Smooth muscle cell (in vitro differentiated cells): ENCODE results near the gene QRSL1. TPM values are rescaled to one million over a fixed set of nuclear protein-coding genes. Genes with fewer than 3 reads are reported as not detected.

Experiments used
- DNase-seq: peaks from one replicate; lab custom pipeline; 2025; ENCODE audit not compliant: unreplicated experiment; lab: John Stamatoyannopoulos, UW
- H2AFZ ChIP-seq: fragments of 200-600 bp; sonication (generic); 2 replicates; pipeline ENCODE4 v1.6.0; 2016; ENCODE audit warnings: antibody characterized with exemption, low read depth, mild to moderate bottlenecking
- H3F3A ChIP-seq: fragments of 200-600 bp; sonication (generic); 2 replicates; pipeline ENCODE4 v1.6.0; 2017; ENCODE audit warnings: antibody characterized with exemption, low read depth
- H3K27ac ChIP-seq: fragments of 200-600 bp; sonication (generic); 2 replicates; pipeline ENCODE4 v1.5.1; 2016; ENCODE audit warnings: low read depth, mild to moderate bottlenecking
- H3K27me3 ChIP-seq: fragments of 200-600 bp; sonication (generic); 2 replicates; pipeline ENCODE4 v1.6.1; 2016; ENCODE audit warnings: low read depth, mild to moderate bottlenecking
- H3K36me3 ChIP-seq: fragments of 200-600 bp; sonication (generic); 2 replicates; pipeline ENCODE4 v1.5.1; 2016; ENCODE audit warnings: low read depth
- H3K4me1 ChIP-seq: fragments of 200-600 bp; sonication (generic); 2 replicates; pipeline ENCODE4 v1.5.1; 2016; ENCODE audit warnings: low read depth
- H3K4me2 ChIP-seq: fragments of 200-600 bp; sonication (generic); 2 replicates; pipeline ENCODE4 v1.6.0; 2016; ENCODE audit warnings: mild to moderate bottlenecking
- H3K4me3 ChIP-seq: fragments of 200-600 bp; sonication (generic); 2 replicates; pipeline ENCODE4 v1.5.1; 2016; ENCODE audit warnings: mild to moderate bottlenecking
- H3K79me2 ChIP-seq: fragments of 200-600 bp; sonication (generic); 2 replicates; pipeline ENCODE4 v1.6.0; 2016; ENCODE audit warnings: low read depth, mild to moderate bottlenecking
- H3K9ac ChIP-seq: fragments of 200-600 bp; sonication (generic); 2 replicates; pipeline ENCODE4 v1.6.0; 2016; ENCODE audit warnings: low read depth
- H3K9me3 ChIP-seq: fragments of 200-600 bp; sonication (generic); replicated peaks from 2 replicates; pipeline ENCODE4 v1.5.1; 2016; ENCODE audit warnings: low read depth
- H4K20me1 ChIP-seq: fragments of 200-600 bp; sonication (generic); 2 replicates; pipeline ENCODE4 v1.6.0; 2016; ENCODE audit warnings: low read depth
- CTCF ChIP-seq: fragments of 200-600 bp; sonication (generic); IDR thresholded peaks from 2 replicates; pipeline ENCODE4 v1.5.1; 2017; ENCODE audit warnings: borderline replicate concordance, mild to moderate bottlenecking, antibody characterized with exemption; ENCODE audit not compliant: insufficient read depth, poor library complexity, severe bottlenecking
- WGBS: methylation state at CpG from one replicate; pipeline ENCODE4 v1.1.7; 2016; ENCODE audit warnings: low lambda C conversion rate; 5-methylcytosine and 5-hydroxymethylcytosine counted together
- polyA plus RNA-seq: library from polyadenylated mRNA; unstranded; fragments of >200 nt; fragmentation: Nextera tagmentation; extraction: Ambion mirVana; gene quantifications from 2 replicates; pipeline ENCODE4 v1.2.1, GENCODE V29; 2016
- total RNA-seq: library from RNA; depleted of rRNA; stranded (reverse); fragments of >200 nt; gene quantifications from 2 replicates; pipeline ENCODE4 v1.2.3, GENCODE V29; 2014

Gene QRSL1
- total and polyA plus RNA-seq, 2 experiments from 2014 or later, result 8.9 to 10.4 TPM

GRCh38 chr6:106702451-106703110, 73.2 kb downstream of the QRSL1 start:
- Histone ChIP-seq H3K36me3 (no peaks in the 10 kb centered on the region), H3K4me2 (no peak overlapping the region), H3K27me3 (no peaks in the 10 kb centered on the region), H3K27ac (no peak overlapping the region), H3K4me1 (no peaks in the 10 kb centered on the region), H3K79me2 (no peaks in the 10 kb centered on the region), H3K4me3 (no peak overlapping the region), H2AFZ (no peak overlapping the region), H3F3A (no peaks in the 10 kb centered on the region), H3K9me3 (no peaks in the 10 kb centered on the region), H3K9ac (no peak overlapping the region), H4K20me1 (no peaks in the 10 kb centered on the region)
- no peak for DNase-seq
- TF ChIP-seq CTCF, result no peak
- 88% methylated on average over 10 of the region's 10 CpGs for WGBS

GRCh38 chr6:106704327-106704726, 74.9 kb downstream of the QRSL1 start:
- WGBS, result 88% methylated on average over 4 of the region's 4 CpGs
- Histone ChIP-seq H2AFZ (no peak overlapping the region), H3K79me2 (no peaks in the 10 kb centered on the region), H3K27me3 (no peaks in the 10 kb centered on the region), H3K4me1 (no peaks in the 10 kb centered on the region), H4K20me1 (no peaks in the 10 kb centered on the region), H3K9ac (no peak overlapping the region), H3K27ac (no peak overlapping the region), H3K4me3 (no peak overlapping the region), H3K4me2 (no peak overlapping the region), H3K36me3 (no peaks in the 10 kb centered on the region), H3K9me3 (no peaks in the 10 kb centered on the region), H3F3A (no peaks in the 10 kb centered on the region)
- DNase-seq, result no peak
- no peak for TF ChIP-seq CTCF

GRCh38 chr6:106705156-106705555, 75.8 kb downstream of the QRSL1 start:
- no peak overlapping the region for H2AFZ ChIP-seq
- DNase-seq, result no peak
- no peaks in the 10 kb centered on the region for H3K79me2 ChIP-seq
- H3K4me1 ChIP-seq, result no peaks in the 10 kb centered on the region
- TF ChIP-seq CTCF, result no peak
- H3K4me2 ChIP-seq, result no peak overlapping the region
- H4K20me1 ChIP-seq, result no peaks in the 10 kb centered on the region
- H3K9ac ChIP-seq, result no peak overlapping the region
- H3F3A ChIP-seq, result no peaks in the 10 kb centered on the region
- no peaks in the 10 kb centered on the region for H3K9me3 ChIP-seq
- H3K27ac ChIP-seq, result no peak overlapping the region
- no peaks in the 10 kb centered on the region for H3K36me3 ChIP-seq
- no peaks in the 10 kb centered on the region for H3K27me3 ChIP-seq
- 90% methylated on average over 6 of the region's 6 CpGs for WGBS
- no peak overlapping the region for H3K4me3 ChIP-seq

GRCh38 chr6:106710580-106710979, 81.2 kb downstream of the QRSL1 start:
- no peaks in the 10 kb centered on the region for H3F3A ChIP-seq
- no peaks in the 10 kb centered on the region for H4K20me1 ChIP-seq
- H3K27ac ChIP-seq, result no peak overlapping the region
- no peak overlapping the region for H3K4me2 ChIP-seq
- H3K4me1 ChIP-seq, result no peaks in the 10 kb centered on the region
- no peak for TF ChIP-seq CTCF
- H3K79me2 ChIP-seq, result no peaks in the 10 kb centered on the region
- 92% methylated on average over 1 of the region's 1 CpG for WGBS
- no peak overlapping the region for H3K4me3 ChIP-seq
- no peak overlapping the region for H2AFZ ChIP-seq
- H3K9ac ChIP-seq, result no peak overlapping the region
- no peaks in the 10 kb centered on the region for H3K27me3 ChIP-seq
- no peaks in the 10 kb centered on the region for H3K36me3 ChIP-seq
- no peak for DNase-seq
- H3K9me3 ChIP-seq, result no peaks in the 10 kb centered on the region
